ENCODE measurements around the gene C7orf33. TPM values are rescaled to one million over a fixed set of nuclear protein-coding genes. Genes with fewer than 3 reads are reported as not detected.
"Not testable (repeated sequence)": the region's sequence is repeated elsewhere in the genome, so short reads cannot be mapped to it uniquely, and the experiment has no call there.

The C7orf33 gene
- total and polyA plus RNA-seq, 7 donors = not detected

GRCh38 chr7:148589640-148590039 is 926 bp upstream of the C7orf33 start:
- intact Hi-C loops (cut with DNase I) = no loop called here
- H3K4me3 ChIP-seq = no peak overlapping the region
- no peaks in the 10 kb centered on the region for H3K9me3 ChIP-seq
- H3K27ac ChIP-seq = no peak overlapping the region
- H3K36me3 ChIP-seq (ENCODE audit: insufficient read depth in 1 of 2, low read depth in 1 of 2) = no peaks in the 10 kb centered on the region
- H3K4me1 ChIP-seq = no peaks in the 10 kb centered on the region
- DNase-seq (no peak), ATAC-seq (no peak)
- peaks cover 0 to 9% (median 2%) of the 10 kb centered on the region in 3 donors for H3K27me3 ChIP-seq (ENCODE audit: insufficient read depth in 3 of 3, low read length in 2 of 3)
- TF ChIP-seq CTCF (IDR thresholded peaks at IDR 0.05) = no peak
- 60 to 64% (median 61%) methylated on average over 3 of the region's 3 CpGs for WGBS, 3 donors

- intact Hi-C loops (cut with DNase I); ATAC-seq; H3K27ac ChIP-seq; H3K27me3 ChIP-seq (ENCODE audit: insufficient read depth in 3 of 3, low read length in 2 of 3); H3K4me3 ChIP-seq; H3K9me3 ChIP-seq; H3K36me3 ChIP-seq (ENCODE audit: insufficient read depth in 1 of 2, low read depth in 1 of 2); DNase-seq; H3K4me1 ChIP-seq: not testable (repeated sequence)
- WGBS, 3 donors = 92 to 95% (median 93%) methylated on average over 3 of the region's 3 CpGs
Observed at GRCh38 chr7:148596354-148596753, 5.8 kb downstream of the C7orf33 start.

- H3K36me3 ChIP-seq (ENCODE audit: insufficient read depth in 1 of 2, low read depth in 1 of 2) = no peaks in the 10 kb centered on the region
- no peak for TF ChIP-seq CTCF (IDR thresholded peaks at IDR 0.05)
- H3K27me3 ChIP-seq (ENCODE audit: insufficient read depth in 3 of 3, low read length in 2 of 3) = peaks cover 0 to 2% (median 0%) of the 10 kb centered on the region in 3 donors
- H3K4me1 ChIP-seq = no peaks in the 10 kb centered on the region
- WGBS, 3 donors = 76 to 88% (median 85%) methylated on average over 3 of the region's 3 CpGs
- intact Hi-C loops (cut with DNase I) = no loop called here
- H3K4me3 ChIP-seq = no peak overlapping the region
- H3K9me3 ChIP-seq = no peaks in the 10 kb centered on the region
- no peak for DNase-seq
- H3K27ac ChIP-seq = no peak overlapping the region
- no peak for ATAC-seq
Observed at GRCh38 chr7:148598351-148598750, 7.8 kb downstream of the C7orf33 start.

- H3K27me3 ChIP-seq (ENCODE audit: insufficient read depth in 3 of 3, low read length in 2 of 3) = no peaks in the 10 kb centered on the region
- ATAC-seq (no peak), DNase-seq (no peak)
- no peak for TF ChIP-seq CTCF (IDR thresholded peaks at IDR 0.05)
- no peak overlapping the region for H3K27ac ChIP-seq
- intact Hi-C loops (cut with DNase I) = no loop called here
- H3K4me3 ChIP-seq = no peak overlapping the region
- H3K9me3 ChIP-seq = no peaks in the 10 kb centered on the region
- 84 to 90% (median 84%) methylated on average over 2 of the region's 2 CpGs for WGBS, 3 donors
- no peaks in the 10 kb centered on the region for H3K4me1 ChIP-seq
- no peaks in the 10 kb centered on the region for H3K36me3 ChIP-seq (ENCODE audit: insufficient read depth in 1 of 2, low read depth in 1 of 2)
Observed at GRCh38 chr7:148605350-148605749, 14.8 kb downstream of the C7orf33 start.

GRCh38 chr7:148607151-148607661 is 16.6 kb downstream of the C7orf33 start:
- intact Hi-C loops (cut with DNase I) = no loop called here
- no peak for TF ChIP-seq CTCF (IDR thresholded peaks at IDR 0.05)
- Histone ChIP-seq H3K27me3 (ENCODE audit: insufficient read depth in 3 of 3, low read length in 2 of 3) (no peaks in the 10 kb centered on the region), H3K27ac (no peak overlapping the region), H3K9me3 (no peaks in the 10 kb centered on the region), H3K4me1 (no peaks in the 10 kb centered on the region), H3K36me3 (ENCODE audit: insufficient read depth in 1 of 2, low read depth in 1 of 2) (no peaks in the 10 kb centered on the region), H3K4me3 (no peak overlapping the region)
- 40 to 45% (median 43%) methylated on average over 4 of the region's 4 CpGs for WGBS, 3 donors
- no peak for ATAC-seq
- DNase-seq = no peak

All from psoas muscle (tissue), 8 donors.